ENCODE measurements around the gene FAM234B. TPM values are rescaled to one million over a fixed set of nuclear protein-coding genes. Genes with fewer than 3 reads are reported as not detected.
"Not testable (repeated sequence)": the region's sequence is repeated elsewhere in the genome, so short reads cannot be mapped to it uniquely, and the experiment has no call there.

FAM234B gene
- total RNA-seq, 4 donors from 2014 or later, result 24.0 to 32.3 (median 27.8) TPM

DNA sequence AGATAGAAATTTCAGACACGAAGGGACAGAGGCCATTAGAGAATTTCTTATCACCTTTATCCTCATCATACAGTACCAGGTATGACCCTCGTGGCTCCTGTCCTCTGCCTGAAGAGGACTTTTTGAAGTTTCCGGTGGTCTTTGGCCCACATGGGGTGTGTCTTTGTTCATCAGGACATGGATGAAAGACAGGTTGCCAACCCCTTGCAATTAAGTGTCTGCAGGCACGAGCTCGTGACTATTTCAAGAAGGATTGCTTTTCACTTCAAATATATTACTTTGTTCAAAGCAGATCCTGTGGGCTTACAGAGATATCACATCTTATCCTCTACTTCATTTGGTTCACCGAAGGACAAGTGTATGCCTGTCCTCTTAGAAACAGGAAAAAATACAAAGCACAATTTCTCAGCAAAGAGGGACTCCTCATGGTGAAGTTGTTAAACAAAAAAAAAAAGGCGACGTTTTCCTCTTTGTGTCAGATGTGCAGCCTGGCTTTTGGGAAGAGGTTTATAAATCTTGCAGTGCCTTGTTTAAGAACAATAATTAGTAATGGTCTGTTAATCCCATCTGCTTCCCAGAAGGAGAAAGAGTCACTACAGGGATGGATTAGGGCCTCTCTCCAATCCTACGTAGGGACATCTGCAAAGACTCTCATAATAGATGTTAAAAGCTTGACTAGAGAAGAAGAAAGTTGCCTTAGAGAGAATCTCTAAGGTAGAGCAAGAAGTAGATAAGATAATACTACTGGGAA lies 13.5 kb upstream of the FAM234B start:
- TF ChIP-seq POLR2AphosphoS5 (IDR thresholded peaks at IDR 0.05) (no peak), EP300 (IDR thresholded peaks at IDR 0.05) (no peak), POLR2A (IDR thresholded peaks at IDR 0.05) (no peak)
- TF ChIP-seq, protein P1, sequence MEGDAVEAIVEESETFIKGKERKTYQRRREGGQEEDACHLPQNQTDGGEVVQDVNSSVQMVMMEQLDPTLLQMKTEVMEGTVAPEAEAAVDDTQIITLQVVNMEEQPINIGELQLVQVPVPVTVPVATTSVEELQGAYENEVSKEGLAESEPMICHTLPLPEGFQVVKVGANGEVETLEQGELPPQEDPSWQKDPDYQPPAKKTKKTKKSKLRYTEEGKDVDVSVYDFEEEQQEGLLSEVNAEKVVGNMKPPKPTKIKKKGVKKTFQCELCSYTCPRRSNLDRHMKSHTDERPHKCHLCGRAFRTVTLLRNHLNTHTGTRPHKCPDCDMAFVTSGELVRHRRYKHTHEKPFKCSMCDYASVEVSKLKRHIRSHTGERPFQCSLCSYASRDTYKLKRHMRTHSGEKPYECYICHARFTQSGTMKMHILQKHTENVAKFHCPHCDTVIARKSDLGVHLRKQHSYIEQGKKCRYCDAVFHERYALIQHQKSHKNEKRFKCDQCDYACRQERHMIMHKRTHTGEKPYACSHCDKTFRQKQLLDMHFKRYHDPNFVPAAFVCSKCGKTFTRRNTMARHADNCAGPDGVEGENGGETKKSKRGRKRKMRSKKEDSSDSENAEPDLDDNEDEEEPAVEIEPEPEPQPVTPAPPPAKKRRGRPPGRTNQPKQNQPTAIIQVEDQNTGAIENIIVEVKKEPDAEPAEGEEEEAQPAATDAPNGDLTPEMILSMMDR (IDR thresholded peaks at IDR 0.05), result no peak
- H3K27ac ChIP-seq, result no peak overlapping the region
- WGBS, result 73% methylated on average over 9 of the region's 9 CpGs
- DNase-seq (ENCODE audit: low spot score in 2 of 2), result no peak
- no peaks in the 10 kb centered on the region for H3K36me3 ChIP-seq
- H3K4me3 ChIP-seq, result no peak overlapping the region
- H3K4me1 ChIP-seq, result peaks cover 8% of the 10 kb centered on the region
- H3K9me3 ChIP-seq, result no peaks in the 10 kb centered on the region
- no peaks in the 10 kb centered on the region for H3K27me3 ChIP-seq

DNA sequence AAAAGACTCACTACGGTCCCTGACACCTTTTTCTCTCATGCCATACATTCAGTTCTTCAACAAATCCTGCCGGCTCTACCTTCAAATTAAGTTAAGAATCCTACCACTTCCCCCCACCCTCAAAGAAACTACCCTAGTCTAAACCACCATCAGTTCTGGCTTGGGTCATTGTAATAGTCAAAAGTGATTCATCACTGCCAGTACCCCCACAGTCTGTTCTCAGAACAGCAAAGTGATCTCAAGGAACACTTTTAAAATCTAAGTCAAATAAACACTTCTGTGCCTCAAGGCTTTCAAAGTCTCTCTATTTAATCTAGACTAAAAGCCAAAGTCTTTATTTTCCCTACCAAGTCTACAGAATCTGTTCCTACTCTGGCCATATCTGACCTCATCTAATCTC lies 12.0 kb upstream of the FAM234B start:
- TF ChIP-seq EP300 (IDR thresholded peaks at IDR 0.05) (no peak), POLR2A (IDR thresholded peaks at IDR 0.05) (no peak), POLR2AphosphoS5 (IDR thresholded peaks at IDR 0.05) (no peak)
- TF ChIP-seq, protein P1 (IDR thresholded peaks at IDR 0.05), result no peak
- H3K4me1 ChIP-seq, result no peaks in the 10 kb centered on the region

DNA sequence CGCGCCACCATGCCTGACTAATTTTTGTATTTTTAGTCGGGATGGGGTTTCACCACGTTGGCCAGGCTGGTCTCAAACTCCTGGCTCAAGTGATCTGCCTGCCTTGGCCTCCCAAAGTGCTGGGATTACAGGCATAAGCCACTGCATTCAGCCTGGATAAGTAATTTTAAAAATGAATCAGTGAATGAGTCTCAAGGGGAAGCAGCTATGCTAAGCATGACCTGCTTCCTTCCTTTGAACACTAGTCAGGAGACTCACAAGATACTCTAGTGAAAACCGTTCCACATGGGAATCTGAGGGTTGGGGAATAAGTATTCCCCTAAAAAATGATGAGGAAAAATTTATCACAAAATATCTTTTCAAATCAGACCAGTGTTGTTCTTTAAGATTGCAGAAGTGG lies 10.7 kb upstream of the FAM234B start:
- H3K27me3 ChIP-seq, result no peaks in the 10 kb centered on the region
- 85% methylated on average over 5 of the region's 5 CpGs for WGBS
- no peak overlapping the region for H3K27ac ChIP-seq
- H3K4me3 ChIP-seq, result no peak overlapping the region
- TF ChIP-seq POLR2AphosphoS5 (IDR thresholded peaks at IDR 0.05), result no peak
- no peak for TF ChIP-seq EP300 (IDR thresholded peaks at IDR 0.05)
- DNase-seq (ENCODE audit: low spot score in 2 of 2), result no peak
- H3K36me3 ChIP-seq, result no peaks in the 10 kb centered on the region
- H3K4me1 ChIP-seq, result peaks cover 6% of the 10 kb centered on the region
- no peaks in the 10 kb centered on the region for H3K9me3 ChIP-seq

More for the DNA sequence above, 12.0 kb upstream of the FAM234B start:
- Histone ChIP-seq H3K27me3 (no peaks in the 10 kb centered on the region), H3K36me3 (no peaks in the 10 kb centered on the region), H3K9me3 (no peaks in the 10 kb centered on the region), H3K27ac (no peak overlapping the region), H3K4me3 (no peak overlapping the region)
- WGBS, result 92% methylated on average over 2 of the region's 2 CpGs
- DNase-seq (ENCODE audit: low spot score in 2 of 2), result no peak

DNA sequence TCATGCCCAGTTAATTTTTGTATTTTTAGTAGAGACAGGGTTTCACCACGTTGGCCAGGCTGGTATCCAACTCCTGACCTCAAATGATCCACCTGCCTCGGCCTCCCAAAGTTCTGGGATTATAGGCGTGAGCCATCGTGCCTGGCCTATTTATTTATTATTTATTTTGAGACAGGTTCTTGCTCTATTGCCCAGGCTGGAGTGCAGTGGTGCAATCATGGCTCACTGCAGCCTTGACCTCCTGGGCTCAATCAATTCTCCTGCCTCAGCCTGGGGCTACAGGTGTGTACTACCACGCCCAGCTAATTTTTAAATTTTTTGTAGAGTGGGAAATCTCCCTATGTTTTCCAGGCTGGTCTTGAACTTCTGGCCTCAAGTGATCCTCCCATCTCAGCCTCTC lies 8.8 kb upstream of the FAM234B start:
- H3K4me3 ChIP-seq; DNase-seq (ENCODE audit: low spot score in 2 of 2): not testable (repeated sequence)
- WGBS, result 89% methylated on average over 5 of the region's 5 CpGs

DNA sequence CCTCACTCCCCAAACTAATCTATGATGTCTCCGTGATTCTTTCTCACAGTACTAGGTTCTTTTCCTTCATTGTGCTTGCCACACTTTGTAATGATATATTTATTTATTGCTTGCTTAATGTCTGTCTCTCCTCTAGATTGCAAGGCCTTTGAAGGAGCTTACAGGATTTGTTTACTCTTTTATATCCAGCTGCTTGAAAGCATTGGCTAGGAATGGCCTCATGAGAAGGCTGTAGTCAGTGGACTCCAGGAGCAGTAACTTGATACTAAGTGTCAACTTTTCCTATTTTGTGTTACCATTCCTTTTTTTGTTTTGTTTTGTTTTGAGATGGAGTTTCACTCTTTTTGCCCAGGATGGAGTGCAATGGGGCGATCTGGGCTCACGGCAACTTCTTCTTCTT lies 7.3 kb upstream of the FAM234B start:
- no peak for DNase-seq (ENCODE audit: low spot score in 2 of 2)
- H3K27ac ChIP-seq, result no peak overlapping the region
- H3K27me3 ChIP-seq, result no peaks in the 10 kb centered on the region
- no peaks in the 10 kb centered on the region for H3K36me3 ChIP-seq
- no peak for TF ChIP-seq EP300 (IDR thresholded peaks at IDR 0.05)
- TF ChIP-seq POLR2AphosphoS5 (IDR thresholded peaks at IDR 0.05), result no peak
- TF ChIP-seq, protein P1 (IDR thresholded peaks at IDR 0.05), result no peak
- TF ChIP-seq POLR2A (IDR thresholded peaks at IDR 0.05), result no peak
- H3K4me3 ChIP-seq, result no peak overlapping the region
- H3K4me1 ChIP-seq, result peaks cover 34% of the 10 kb centered on the region
- H3K9me3 ChIP-seq, result no peaks in the 10 kb centered on the region
- WGBS, result over 99% methylated on average over 3 of the region's 3 CpGs

More for the DNA sequence above, 8.8 kb upstream of the FAM234B start:
- not testable (repeated sequence) for H3K27ac ChIP-seq, H3K27me3 ChIP-seq, H3K9me3 ChIP-seq, H3K36me3 ChIP-seq
- H3K4me1 ChIP-seq, result peaks cover 25% of the 10 kb centered on the region

DNA sequence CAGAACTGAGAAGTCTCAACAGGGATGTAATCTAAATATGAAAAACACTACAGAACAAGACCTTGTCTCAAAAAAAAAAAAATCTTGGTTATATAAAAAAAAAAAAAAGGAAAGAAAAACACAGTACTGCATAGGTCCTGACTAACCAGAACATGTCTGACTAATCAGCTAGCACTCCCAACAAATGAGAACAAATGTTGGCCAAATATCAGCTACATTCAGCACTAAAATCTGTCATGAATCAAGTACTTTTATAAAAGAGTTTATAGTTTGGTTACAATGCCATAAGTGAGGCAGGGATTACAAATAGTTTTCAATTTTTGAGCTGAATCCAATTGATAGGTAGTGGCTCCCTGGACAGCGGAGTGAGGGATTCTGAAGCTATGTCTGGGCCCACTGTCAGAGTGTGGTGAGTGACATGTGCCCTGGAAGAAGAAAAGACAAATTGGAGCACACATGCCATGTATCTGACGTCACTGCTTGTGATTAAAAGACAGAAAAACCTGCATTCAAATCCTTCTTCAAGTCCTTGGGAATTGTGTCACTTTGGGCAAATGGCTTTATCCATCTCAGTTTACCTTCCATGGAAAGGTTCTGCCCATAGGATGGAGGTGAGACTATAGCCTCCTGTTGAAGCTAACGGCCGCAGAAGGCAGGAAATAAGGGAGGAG lies 5.6 kb upstream of the FAM234B start:
- no peak for TF ChIP-seq EP300 (IDR thresholded peaks at IDR 0.05)
- TF ChIP-seq, protein P1 (IDR thresholded peaks at IDR 0.05), result no peak
- no peak for TF ChIP-seq POLR2AphosphoS5 (IDR thresholded peaks at IDR 0.05)
- no peak for TF ChIP-seq POLR2A (IDR thresholded peaks at IDR 0.05)
- no peaks in the 10 kb centered on the region for H3K9me3 ChIP-seq
- H3K27me3 ChIP-seq, result no peaks in the 10 kb centered on the region
- DNase-seq (ENCODE audit: low spot score in 2 of 2), result no peak
- H3K36me3 ChIP-seq, result no peaks in the 10 kb centered on the region
- H3K27ac ChIP-seq, result peak overlapping the region; percentile 36
- peaks cover 43% of the 10 kb centered on the region for H3K4me1 ChIP-seq
- WGBS, result 62% methylated on average over 4 of the region's 4 CpGs
- H3K4me3 ChIP-seq, result no peak overlapping the region
